Kidney (tissue), 14 donors: Measurements from ENCODE around the gene MZT1. TPM values are rescaled to one million over a fixed set of nuclear protein-coding genes. Genes with fewer than 3 reads are reported as not detected.

Experiments used
- DNase-seq, 5 donors: peaks; one replicate each; pipeline ENCODE4 v3.0.0-alpha.2; 2013 to 2020
- FAIRE-seq: peaks from 2 replicates; lab custom pipeline; 2012; peaks lifted over from hg19 to GRCh38; lab: Jason Lieb, UNC
- H3K27ac ChIP-seq, 2 donors: one replicate each; pipeline ENCODE4 v1.7.0; 2013; ENCODE audit warnings: low read depth in 2 of 2, low read length in 2 of 2, inconsistent platforms in 1 of 2
- H3K27me3 ChIP-seq: one replicate; pipeline ENCODE4 v1.7.1; 2013; ENCODE audit warnings: low read length, inconsistent platforms; ENCODE audit not compliant: control insufficient read depth, insufficient read depth
- H3K36me3 ChIP-seq, 3 donors: one replicate each; pipeline versions ENCODE4 v1.7.0 to v1.7.1; 2013; ENCODE audit warnings: low read length in 3 of 3, control low read depth in 1 of 3, inconsistent platforms in 1 of 3; ENCODE audit not compliant: insufficient read depth in 3 of 3, control insufficient read depth in 2 of 3
- H3K4me1 ChIP-seq, 3 donors: one replicate each; pipeline versions ENCODE4 v1.7.0 to v1.7.1; 2013; ENCODE audit warnings: low read length in 3 of 3, inconsistent platforms in 1 of 3, low read depth in 1 of 3; ENCODE audit not compliant: control insufficient read depth in 2 of 3, insufficient read depth in 2 of 3
- H3K4me3 ChIP-seq, 3 donors: one replicate each; pipeline versions ENCODE4 v1.7.0 to v1.8.1; 2013; ENCODE audit warnings: low read length in 3 of 3, control low read depth in 1 of 3, inconsistent platforms in 1 of 3
- H3K9ac ChIP-seq, 3 donors: one replicate each; pipeline versions ENCODE4 v1.7.0 to v1.7.1; 2013; ENCODE audit warnings: low read length in 3 of 3, control low read depth in 1 of 3, inconsistent platforms in 1 of 3
- H3K9me3 ChIP-seq, 3 donors: one replicate each; pipeline versions ENCODE4 v1.7.0 to v1.7.1; 2013; ENCODE audit warnings: low read length in 3 of 3, control low read depth in 1 of 3, inconsistent platforms in 1 of 3; ENCODE audit not compliant: control insufficient read depth in 2 of 3, insufficient read depth in 1 of 3
- CTCF ChIP-seq: IDR thresholded peaks from 3 replicates; pipeline ENCODE4 v1.5.1; 2012; ENCODE audit warnings: mild to moderate bottlenecking, moderate library complexity, borderline replicate concordance; ENCODE audit not compliant: insufficient read depth; ENCODE audit errors: extremely low read depth
- intact Hi-C: fragments of 100-400 bp; cut with DNase I; formaldehyde crosslinking; loops from one replicate; pipeline ENCODE4 v1.11.1; 2022
- polyA plus RNA-seq: library from polyadenylated mRNA; stranded (reverse); fragments of 350-450 nt; fragmentation: Illumina TruSeq; extraction: RNeasy Lipid Tissue Mini Kit (QIAGEN cat#74804); gene quantifications from one replicate; pipeline ENCODE4 v1.2.3, GENCODE V29; 2014; ENCODE audit warnings: low read depth, low replicate concordance; ENCODE audit not compliant: insufficient read depth
- total RNA-seq: library from RNA; stranded (reverse); fragmentation: NEBNext Ultra II Directional; extraction: Animal tissue kit (Norgen Biotek cat#: 25700); gene quantifications from one replicate; pipeline ENCODE4 v1.2.1, GENCODE V29; 2021
- donor health status: control.
- donor health status: control.
- donor health status: control.
- donor health status: control.
- donor health status: control.
- donor health status: DM: yes; HTN: yes; CAD: no.
- donor health status: Normal renal cell carcinoma (clear cell type).

MZT1 gene
- total and polyA plus RNA-seq, 2 donors from 2014 or later = 6.5 to 6.8 TPM

- FAIRE-seq = no peak
These were observed 61.0 kb downstream of the MZT1 start for GRCh38 chr13:72666391-72666790.

GRCh38 chr13:72662548-72662947 lies 64.9 kb downstream of the MZT1 start:
- Histone ChIP-seq H3K4me1 (no peaks in the 10 kb centered on the region), H3K9me3 (no peaks in the 10 kb centered on the region), H3K27ac (no peak overlapping the region), H3K36me3 (no peaks in the 10 kb centered on the region), H3K4me3 (no peak overlapping the region), H3K9ac (no peak overlapping the region), H3K27me3 (no peaks in the 10 kb centered on the region)
- FAIRE-seq = peak; percentile 33
- no peak for TF ChIP-seq CTCF
- DNase-seq = no peak
- intact Hi-C loops = no loop called here

More at GRCh38 chr13:72666391-72666790, 61.0 kb downstream of the MZT1 start:
- Histone ChIP-seq H3K9ac (no peak overlapping the region), H3K9me3 (no peaks in the 10 kb centered on the region), H3K4me3 (no peak overlapping the region), H3K36me3 (no peaks in the 10 kb centered on the region), H3K27ac (no peak overlapping the region), H3K27me3 (no peaks in the 10 kb centered on the region), H3K4me1 (no peaks in the 10 kb centered on the region)
- DNase-seq = no peak
- intact Hi-C loops = no loop called here
- no peak for TF ChIP-seq CTCF

Other genes starting within 250 kb of the MZT1 start
- gene BORA, start 294 bp upstream of the MZT1 start, total RNA-seq = 3.4 TPM
- 1.0 TPM for gene BORA, start 294 bp upstream of the MZT1 start, polyA plus RNA-seq
- gene DIS3, start 54.3 kb upstream of the MZT1 start, total RNA-seq = 29.8 TPM
- gene DIS3, start 54.3 kb upstream of the MZT1 start, polyA plus RNA-seq = 7.5 TPM
- gene PIBF1, start 54.5 kb upstream of the MZT1 start, total RNA-seq = 30.5 TPM
- gene PIBF1, start 54.5 kb upstream of the MZT1 start, polyA plus RNA-seq = 17.6 TPM